Activated gamma-delta T cell treated with anti-CD3 and anti-CD28 coated beads, Interleukin-2, amount 50 U/mL, for 16 hours (primary cell): ENCODE data around the gene GFRA1.
"Not testable (repeated sequence)": the region's sequence is repeated elsewhere in the genome, so short reads cannot be mapped to it uniquely, and the experiment has no call there.

Experiments
- DNase-seq: peaks from one replicate; pipeline ENCODE4 v3.0.0-alpha.2; 2020; ENCODE audit warnings: low read depth

Gene GFRA1

GRCh38 chr10:116197946-116198675 is 74.9 kb downstream of the GFRA1 start:
- no peak for DNase-seq

DNA sequence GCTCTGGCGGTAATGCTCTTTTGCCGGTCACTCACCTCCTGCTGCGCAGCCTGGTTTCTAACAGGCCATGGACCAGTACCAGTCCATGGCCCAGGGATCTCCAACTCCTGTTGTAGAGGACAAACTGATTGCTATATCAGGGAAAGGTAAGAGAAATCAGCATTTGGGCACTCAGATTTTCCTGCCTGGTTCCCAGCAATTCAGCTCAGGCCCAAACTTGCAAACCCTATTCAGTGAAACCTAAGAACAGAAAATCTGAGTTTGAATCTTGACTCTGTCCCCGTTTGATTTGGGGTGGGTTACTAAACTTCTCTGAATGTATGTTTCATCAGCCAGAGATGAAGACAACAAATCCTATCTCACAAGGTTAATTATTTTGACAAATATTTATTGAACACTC is 77.4 kb downstream of the GFRA1 start:
- no peak for DNase-seq

GRCh38 chr10:116195039-116195438 is 78.0 kb downstream of the GFRA1 start:
- no peak for DNase-seq

- no peak for DNase-seq
Observed at GRCh38 chr10:116194061-116194460, 78.9 kb downstream of the GFRA1 start.

- DNase-seq = no peak
Observed at GRCh38 chr10:116190883-116191282, 82.1 kb downstream of the GFRA1 start.

DNA sequence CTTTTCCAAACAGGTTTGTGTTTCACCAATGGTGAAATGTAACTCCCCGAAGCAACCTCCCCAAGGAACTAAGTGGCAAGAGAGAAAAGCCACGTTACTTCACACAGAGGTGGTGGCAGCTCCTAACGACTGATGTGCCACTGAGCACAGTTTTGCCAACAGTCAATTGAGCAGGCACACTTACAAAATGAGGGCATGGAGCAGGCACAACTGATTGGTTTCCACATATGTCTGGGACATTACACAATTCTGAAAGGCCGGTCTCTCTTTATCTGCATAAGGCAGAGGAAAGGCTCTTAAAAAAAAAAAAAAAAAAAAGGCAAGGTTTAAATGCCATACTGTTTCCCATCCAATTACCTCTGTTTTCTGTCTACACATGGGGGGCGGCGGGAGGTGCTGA is 86.7 kb downstream of the GFRA1 start:
- no peak for DNase-seq

DNA sequence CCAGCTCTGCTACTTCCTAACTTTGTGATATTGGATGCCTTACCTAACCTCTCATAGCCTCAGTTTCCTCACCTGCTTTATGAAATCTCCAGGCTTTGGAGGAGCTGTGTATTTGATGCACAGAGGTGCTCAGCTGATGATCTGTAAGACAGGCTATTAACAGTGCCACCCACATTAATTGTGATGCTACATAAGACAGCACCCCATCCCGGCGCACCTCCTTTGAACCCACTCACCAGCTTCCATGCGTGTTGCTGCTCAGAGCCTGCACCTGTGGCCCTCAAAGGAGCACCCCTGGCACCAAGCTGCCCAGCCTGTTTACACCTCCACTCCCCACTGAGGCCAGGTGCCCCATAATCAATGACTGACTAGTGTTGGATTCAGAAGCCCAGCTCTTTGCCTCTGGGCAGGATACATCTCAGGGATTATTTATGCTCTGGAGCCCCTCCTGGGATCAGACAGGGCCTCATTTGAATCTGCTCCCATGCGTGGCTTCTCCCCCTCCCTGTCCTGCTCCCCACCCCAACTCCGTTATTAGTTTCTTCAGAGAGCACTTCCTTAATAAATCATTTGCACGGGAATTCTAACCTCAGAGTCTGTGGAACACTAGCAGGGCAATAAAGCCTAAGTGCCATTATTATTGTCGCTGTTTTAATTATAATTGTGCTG is 87.7 kb downstream of the GFRA1 start:
- DNase-seq = no peak

- no peak for DNase-seq
Observed at GRCh38 chr10:116184512-116184794, 88.6 kb downstream of the GFRA1 start.

- DNase-seq = no peak
Observed at GRCh38 chr10:116183733-116184511, 89.1 kb downstream of the GFRA1 start.

DNA sequence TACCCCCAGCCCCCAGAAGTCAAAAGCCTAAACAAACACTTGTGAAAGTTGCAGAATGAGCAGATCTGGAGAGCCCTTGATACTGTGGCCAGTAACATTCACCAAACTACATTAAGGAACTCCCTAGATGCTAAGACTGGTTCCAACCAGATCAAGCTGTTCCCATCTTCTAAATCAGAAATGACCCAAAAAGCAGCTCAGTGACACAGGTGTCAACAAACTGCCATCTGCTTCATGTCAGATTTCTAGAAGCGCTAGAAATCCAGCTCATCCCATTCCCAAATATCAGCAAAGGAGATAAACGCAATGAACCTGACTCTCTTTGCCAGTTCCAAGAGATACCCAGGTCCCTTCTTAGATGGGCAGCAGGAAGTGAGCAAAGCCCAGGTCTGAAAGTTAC is 90.6 kb downstream of the GFRA1 start:
- DNase-seq = no peak

DNA sequence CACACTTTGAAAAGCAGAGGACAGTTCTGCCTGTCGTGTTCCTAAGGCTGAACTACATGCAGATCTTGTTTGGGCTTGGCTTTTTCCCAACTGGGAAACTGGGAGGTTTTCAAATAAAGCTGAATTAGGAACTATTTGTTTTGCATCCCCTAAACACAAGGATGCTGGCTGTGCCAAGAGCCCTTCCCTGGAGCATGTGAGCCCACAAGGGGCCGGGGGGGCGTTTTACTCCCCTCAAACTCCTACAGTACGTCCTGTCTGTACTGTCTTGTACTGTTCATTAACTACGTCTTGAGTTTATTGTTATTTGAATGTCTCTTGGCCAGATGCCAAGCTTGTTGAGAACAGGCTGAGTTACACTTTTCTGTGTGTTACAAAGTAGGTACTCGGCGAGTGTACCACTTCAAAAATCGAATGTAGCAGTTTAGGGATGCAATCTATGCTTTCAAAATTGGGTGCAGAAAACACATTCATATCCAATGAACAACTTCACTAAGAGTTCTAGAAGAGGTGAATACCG is 94.9 kb downstream of the GFRA1 start:
- no peak for DNase-seq

GRCh38 chr10:116175231-116175630 is 97.8 kb downstream of the GFRA1 start:
- no peak for DNase-seq

GRCh38 chr10:116171505-116171904 is 101.5 kb downstream of the GFRA1 start:
- DNase-seq = no peak

GRCh38 chr10:116170815-116171250 is 102.2 kb downstream of the GFRA1 start:
- no peak for DNase-seq

DNA sequence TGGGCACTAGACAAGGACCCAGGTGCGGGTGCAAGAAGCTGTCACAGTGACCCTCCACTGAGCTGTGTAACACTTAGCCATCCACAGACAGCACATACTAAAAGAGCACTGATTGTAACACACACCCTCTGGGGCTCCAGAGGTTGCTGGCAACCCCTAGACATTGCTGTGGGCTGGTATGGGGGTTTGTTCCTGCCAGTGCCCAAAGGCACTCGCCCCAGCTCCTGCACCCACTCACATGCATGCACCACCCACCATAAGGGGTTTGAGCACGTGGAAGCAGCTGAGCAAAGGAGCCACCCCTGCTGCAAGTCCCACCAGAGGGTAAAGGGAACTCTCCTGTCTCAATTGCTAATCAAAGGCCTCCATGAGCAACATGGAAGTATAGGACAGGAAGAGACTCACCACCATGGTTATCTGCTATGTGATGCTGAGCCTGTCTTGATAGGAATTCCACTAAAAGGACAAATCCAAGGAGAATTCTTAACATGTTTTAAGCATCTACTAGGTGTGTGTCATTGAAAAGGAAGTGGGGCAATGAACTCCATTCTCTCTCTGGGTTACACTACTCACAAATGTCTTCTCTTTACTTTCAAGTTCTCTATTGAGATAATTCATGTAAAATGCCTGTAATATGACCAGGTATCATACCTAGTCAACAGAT is 103.1 kb downstream of the GFRA1 start:
- no peak for DNase-seq

- no peak for DNase-seq
Observed at GRCh38 chr10:116168745-116169144, 104.3 kb downstream of the GFRA1 start.

GRCh38 chr10:116168329-116168728 is 104.7 kb downstream of the GFRA1 start:
- DNase-seq = no peak

DNA sequence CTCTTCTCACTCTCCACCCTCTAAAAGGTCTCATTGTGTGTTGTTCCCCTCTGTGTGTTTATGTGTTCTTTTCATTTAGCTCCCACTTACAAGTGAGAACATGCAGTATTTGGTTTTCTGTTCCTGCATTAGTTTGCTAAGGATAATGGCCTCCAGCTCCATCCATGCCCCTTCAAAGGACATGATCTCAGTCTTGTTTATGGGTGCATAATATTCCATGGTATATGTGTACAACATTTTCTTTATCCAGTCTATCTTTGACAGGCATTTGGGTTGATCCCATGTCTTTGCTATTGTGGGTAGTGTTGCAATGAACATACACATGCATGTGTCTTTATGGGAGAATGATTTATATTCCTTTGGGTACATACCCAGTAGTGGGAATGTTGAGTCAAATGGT is 107.1 kb downstream of the GFRA1 start:
- not testable (repeated sequence) for DNase-seq

GRCh38 chr10:116164291-116164690 is 108.7 kb downstream of the GFRA1 start:
- DNase-seq = no peak

- DNase-seq = no peak
Observed at GRCh38 chr10:116163333-116164131, 109.5 kb downstream of the GFRA1 start.

GRCh38 chr10:116162851-116163250 is 110.2 kb downstream of the GFRA1 start:
- no peak for DNase-seq

DNA sequence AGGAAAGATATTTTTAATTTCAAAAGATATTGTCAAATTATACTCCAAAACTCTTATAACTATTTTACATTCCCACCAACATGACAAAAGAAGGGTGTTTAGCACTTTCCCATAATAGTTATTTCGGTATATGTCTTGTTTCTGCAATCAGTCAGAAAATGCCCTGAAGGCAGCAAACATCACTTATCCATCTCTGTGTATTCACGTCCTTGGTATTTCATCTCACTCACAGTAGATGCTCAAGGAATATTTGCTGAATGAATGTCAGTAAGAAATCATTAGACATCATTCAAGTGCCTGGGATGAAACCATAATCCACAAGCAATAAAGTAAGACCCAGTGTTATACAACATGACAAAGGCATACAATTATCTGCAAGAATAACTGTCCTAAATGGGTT is 112.7 kb downstream of the GFRA1 start:
- no peak for DNase-seq
